Measurements from ENCODE around the gene CDC42EP1.

Gene CDC42EP1

DNA sequence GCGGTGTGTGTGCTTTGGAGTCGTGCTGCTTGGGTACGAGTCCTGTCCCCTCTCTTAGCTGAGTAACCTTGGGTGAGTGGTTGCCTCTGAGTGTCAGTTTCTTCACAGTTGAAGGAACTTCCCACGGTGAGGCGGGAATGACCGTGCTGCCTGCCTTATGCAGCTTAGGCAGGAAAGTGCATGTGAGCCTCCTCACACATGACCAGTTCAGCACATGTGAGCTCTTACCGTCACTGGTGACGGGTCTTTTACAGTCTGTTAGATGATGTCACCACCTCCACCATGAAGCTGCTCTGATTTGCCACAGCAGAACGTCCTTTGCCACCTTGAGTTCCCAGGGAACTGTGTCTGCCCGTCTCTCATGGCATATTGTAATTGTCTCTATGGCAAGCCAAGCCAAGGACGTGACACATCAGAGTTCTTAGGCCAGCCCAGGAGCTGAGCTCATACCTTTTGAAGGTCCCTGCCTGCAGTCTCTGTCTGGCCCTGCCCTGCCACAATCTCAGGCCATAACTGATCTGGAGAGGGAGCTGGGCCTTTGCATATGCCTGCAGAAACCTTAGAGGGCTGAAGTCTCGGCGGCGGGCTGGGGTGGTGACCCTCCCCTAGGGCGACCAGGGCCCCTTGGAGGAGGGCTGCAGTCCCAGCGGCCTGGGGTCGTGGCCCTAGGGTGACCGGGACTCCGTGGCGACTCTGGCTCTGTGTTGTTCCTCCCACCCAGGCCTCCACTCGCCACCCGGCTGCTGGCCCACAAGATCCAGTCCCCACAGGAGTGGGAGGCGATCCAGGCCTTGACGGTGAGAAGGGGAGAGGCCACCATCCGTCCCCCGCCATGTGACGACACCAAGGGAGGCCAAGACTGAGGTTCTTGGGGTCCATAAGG, 56.2 kb downstream of the CDC42EP1 start:
- DNase-seq = no peak

DNA sequence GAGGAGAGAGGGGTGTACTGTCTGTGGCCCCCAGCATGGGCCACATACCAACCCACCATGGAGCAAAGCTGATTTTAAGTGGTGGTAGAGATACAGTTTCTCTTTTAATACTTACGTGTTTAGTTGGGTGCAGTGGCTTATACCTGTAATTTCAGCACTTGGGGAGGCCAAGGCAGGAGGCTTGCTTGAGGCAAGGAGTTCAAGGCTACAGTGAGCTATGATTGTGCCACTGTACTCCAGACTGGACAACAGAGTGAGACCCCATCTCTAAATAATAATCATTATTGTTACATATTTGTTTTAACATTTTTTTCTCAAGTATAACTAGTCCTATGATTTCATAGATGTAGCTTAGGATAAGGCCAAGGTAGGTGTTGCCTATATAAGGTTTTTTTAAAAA, 57.2 kb downstream of the CDC42EP1 start:
- no peak for DNase-seq

DNA sequence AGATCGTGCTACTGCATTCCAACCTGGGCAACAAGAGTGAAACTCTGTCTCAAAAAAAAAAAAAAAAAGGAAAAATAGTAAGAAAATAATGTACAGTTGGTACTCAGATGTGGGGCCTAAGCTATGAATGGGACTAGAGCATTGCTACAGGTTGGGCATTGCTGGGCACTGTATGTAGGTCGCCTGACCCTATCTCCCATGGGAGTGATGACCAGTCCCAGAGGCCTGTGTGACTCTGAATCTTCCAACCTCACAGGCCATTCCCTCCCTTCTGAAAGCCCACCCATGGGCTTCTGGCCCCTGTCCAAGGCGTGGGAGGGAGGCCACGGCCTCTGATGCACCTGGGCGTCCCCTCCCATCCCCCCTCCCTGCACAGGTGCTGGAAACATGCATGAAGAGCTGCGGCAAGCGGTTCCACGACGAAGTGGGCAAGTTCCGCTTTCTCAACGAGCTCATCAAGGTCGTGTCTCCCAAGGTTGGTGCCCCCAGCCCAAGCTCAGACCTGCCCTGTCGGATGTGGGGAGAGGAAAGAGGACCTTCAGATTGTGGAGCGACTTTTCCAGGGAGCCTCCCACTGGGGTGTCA, 57.9 kb downstream of the CDC42EP1 start:
- DNase-seq = no peak

DNA sequence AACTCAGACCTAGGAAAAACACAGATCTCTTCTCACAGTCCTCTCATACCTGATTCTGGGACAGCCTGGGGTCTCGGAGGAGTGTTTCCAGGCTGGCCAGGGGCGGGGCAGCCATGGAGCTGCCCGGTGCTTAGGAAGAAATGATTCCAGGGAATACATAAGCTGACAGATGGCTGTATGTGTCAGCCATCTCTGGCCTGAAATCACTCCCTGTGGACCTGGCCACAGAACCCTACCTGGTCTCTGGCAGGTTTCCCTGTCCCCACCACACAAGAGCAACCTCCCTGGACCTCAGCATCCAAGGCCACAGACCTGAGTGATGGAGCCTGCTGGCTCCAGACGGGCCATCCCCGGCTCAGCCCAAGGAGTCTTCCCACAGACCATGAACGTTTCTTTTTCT, 58.4 kb downstream of the CDC42EP1 start:
- DNase-seq = no peak
